SK-N-SH (cell line): Measurements from ENCODE around the gene SCNN1A. TPM values are rescaled to one million over a fixed set of nuclear protein-coding genes. Genes with fewer than 3 reads are reported as not detected.

Experiments used
- CTCF ChIA-PET: fragments of 300-600, 350-600 bp; formaldehyde crosslinking; extraction: SDS; loops from one replicate; lab custom pipeline; 2021; lab: Yijun Ruan, JAX
- POLR2A ChIA-PET: fragments of 350-600 bp; sonication (Branson Sonifier 250); formaldehyde crosslinking; extraction: SDS; loops from one replicate; lab custom pipeline; 2020; ENCODE audit warnings: antibody characterized with exemption, inconsistent platforms; lab: Yijun Ruan, JAX
- DNase-seq: peaks from one replicate; pipeline ENCODE4 v3.0.0; 2012
- H2AFZ ChIP-seq: fragments of 200-600 bp; sonication (generic); 2 replicates; pipeline ENCODE4 v1.8.1; 2016; ENCODE audit warnings: antibody characterized with exemption, mild to moderate bottlenecking, low read depth
- H3F3A ChIP-seq: fragments of 200-600 bp; sonication (generic); replicated peaks from 2 replicates; pipeline ENCODE3; 2016; ENCODE audit warnings: antibody characterized with exemption, mild to moderate bottlenecking; ENCODE audit not compliant: insufficient read depth
- H3K27ac ChIP-seq, 2 experiments: fragments of 200-500 bp in 1 of 2; fragments of 200-600 bp in 1 of 2; sonication (Bioruptor generic) in 1 of 2; sonication (generic), shearing (Covaris generic) in 1 of 2; 2 replicates each; pipeline versions ENCODE4 v1.5.1 to v1.6.1; 2014 to 2016; ENCODE audit warnings: low read depth in 2 of 2, inconsistent platforms in 1 of 2, low read length in 1 of 2, mild to moderate bottlenecking in 1 of 2, mixed read lengths in 1 of 2
- H3K27me3 ChIP-seq: fragments of 200-600 bp; sonication (generic), shearing (Covaris generic); 2 replicates; pipeline ENCODE4 v1.6.1; 2016; ENCODE audit warnings: mixed run types; ENCODE audit not compliant: insufficient read depth
- H3K36me3 ChIP-seq, 2 experiments: fragments of 200-500 bp in 1 of 2; fragments of 200-600 bp in 1 of 2; sonication (Bioruptor generic) in 1 of 2; sonication (generic) in 1 of 2; replicated peaks in 1 of 2; 2 replicates each; pipeline versions ENCODE3 to v1.5.1; 2014 to 2016; ENCODE audit warnings: low read length in 1 of 2, mild to moderate bottlenecking in 1 of 2; ENCODE audit not compliant: insufficient read depth in 2 of 2, control insufficient read depth in 1 of 2
- H3K4me1 ChIP-seq, 2 experiments: fragments of 200-500 bp in 1 of 2; fragments of 200-600 bp in 1 of 2; sonication (Bioruptor generic) in 1 of 2; sonication (generic), shearing (Covaris generic) in 1 of 2; 2 replicates each; pipeline versions ENCODE4 v1.5.1 to v1.6.1; 2014 to 2016; ENCODE audit warnings: low read depth in 1 of 2, low read length in 1 of 2, mixed run types in 1 of 2; ENCODE audit not compliant: insufficient read depth in 2 of 2, control insufficient read depth in 1 of 2
- H3K4me2 ChIP-seq: fragments of 200-600 bp; sonication (generic), shearing (Covaris generic); 2 replicates; pipeline ENCODE4 v1.6.1; 2017; ENCODE audit warnings: mixed run types
- H3K4me3 ChIP-seq, 2 experiments: fragments of 200-500 bp in 1 of 2; fragments of 200-600 bp in 1 of 2; sonication (Bioruptor generic) in 1 of 2; sonication (generic), shearing (Covaris generic) in 1 of 2; 2 replicates each; pipeline versions ENCODE4 v1.5.1 to v1.8.1; 2014 to 2016; ENCODE audit warnings: low read depth in 2 of 2, inconsistent platforms in 1 of 2, low read length in 1 of 2, mild to moderate bottlenecking in 1 of 2, mixed read lengths in 1 of 2, moderate library complexity in 1 of 2
- H3K79me2 ChIP-seq: fragments of 200-600 bp; sonication (generic); 2 replicates; pipeline ENCODE4 v1.8.1; 2017; ENCODE audit warnings: mild to moderate bottlenecking; ENCODE audit not compliant: insufficient read depth
- H3K9ac ChIP-seq: fragments of 200-600 bp; sonication (generic); 2 replicates; pipeline ENCODE4 v1.6.1; 2017; ENCODE audit warnings: mixed run types
- H3K9me2 ChIP-seq: fragments of 200-600 bp; sonication (generic); 2 replicates; pipeline ENCODE4 v1.6.1; 2017; ENCODE audit warnings: mixed run types
- H3K9me3 ChIP-seq: fragments of 200-600 bp; sonication (generic); 2 replicates; pipeline ENCODE4 v1.6.1; 2017; ENCODE audit warnings: mixed run types, mild to moderate bottlenecking, moderate library complexity
- H4K20me1 ChIP-seq: fragments of 200-600 bp; sonication (generic); 2 replicates; pipeline ENCODE4 v1.6.1; 2017; ENCODE audit warnings: mild to moderate bottlenecking, mixed run types; ENCODE audit not compliant: insufficient read depth
- ELF1 ChIP-seq: IDR thresholded peaks from 2 replicates; pipeline ENCODE4 v1.4.0; 2012
- EZH2phosphoT487 ChIP-seq: fragments of 200-600 bp; sonication (generic); IDR thresholded peaks from 2 replicates; pipeline ENCODE4 v1.6.1; 2017; ENCODE audit warnings: low read depth, mixed run types, mild to moderate bottlenecking, antibody characterized with exemption, moderate library complexity, borderline replicate concordance
- MAX ChIP-seq: IDR thresholded peaks from 2 replicates; pipeline ENCODE4 v1.4.0; 2012; ENCODE audit warnings: low read depth
- MEF2A ChIP-seq: IDR thresholded peaks from 2 replicates; pipeline ENCODE4 v1.4.0; 2012; ENCODE audit warnings: low read depth, borderline replicate concordance
- NFIC ChIP-seq: IDR thresholded peaks from 2 replicates; pipeline ENCODE4 v1.4.0; 2012; ENCODE audit warnings: borderline replicate concordance
- NRF1 ChIP-seq: IDR thresholded peaks from 2 replicates; pipeline ENCODE4 v1.6.1; 2012; ENCODE audit warnings: low read depth, mild to moderate bottlenecking, low read length
- PBX3 ChIP-seq: IDR thresholded peaks from 2 replicates; pipeline ENCODE4; 2012
- POLR2AphosphoS5 ChIP-seq: IDR thresholded peaks from 2 replicates; pipeline ENCODE4 v1.6.1; 2012; ENCODE audit warnings: low read depth, low read length
- RCOR1 ChIP-seq: fragments of 150-350 bp; IDR thresholded peaks from 2 replicates; pipeline ENCODE4 v1.6.1; 2017; ENCODE audit warnings: antibody characterized with exemption, low read length
- REST ChIP-seq: IDR thresholded peaks from 2 replicates; pipeline ENCODE4 v1.6.1; 2012; ENCODE audit warnings: mild to moderate bottlenecking, low read depth, low read length, moderate library complexity
- RFX5 ChIP-seq: IDR thresholded peaks from 2 replicates; pipeline ENCODE4 v1.6.1; 2012; ENCODE audit warnings: mild to moderate bottlenecking, improper control_type of control experiment, low read length
- SIN3A ChIP-seq: IDR thresholded peaks from 2 replicates; pipeline ENCODE4 v1.6.1; 2012; ENCODE audit warnings: low read depth, mild to moderate bottlenecking, low read length, moderate library complexity, borderline replicate concordance
- TCF12 ChIP-seq: IDR thresholded peaks from 2 replicates; pipeline ENCODE4 v1.4.0; 2012
- TEAD4 ChIP-seq: IDR thresholded peaks from 2 replicates; pipeline ENCODE4 v1.4.0; 2012; ENCODE audit warnings: mild to moderate bottlenecking, borderline replicate concordance; ENCODE audit not compliant: insufficient read depth
- USF1 ChIP-seq: IDR thresholded peaks from 2 replicates; pipeline ENCODE4 v1.4.0; 2012; ENCODE audit warnings: low read depth, borderline replicate concordance
- WGBS: methylation state at CpG from one replicate; pipeline ENCODE4 v1.1.6; 2017; ENCODE audit warnings: low lambda C conversion rate; 5-methylcytosine and 5-hydroxymethylcytosine counted together
- polyA plus RNA-seq, 3 experiments: library from polyadenylated mRNA; depleted of rRNA; stranded (reverse); fragments of >200 nt; gene quantifications; 2 replicates each; pipeline ENCODE4 v1.2.3, GENCODE V29; 2012
- TF ChIP-seq, protein P1 (sequence below): fragments of 200-600 bp; sonication (generic); IDR thresholded peaks from 2 replicates; pipeline ENCODE4 v1.6.1; 2017; ENCODE audit warnings: antibody characterized with exemption, mild to moderate bottlenecking, moderate library complexity
- TF ChIP-seq, protein P2 (sequence below): fragments of 150-350 bp; IDR thresholded peaks from 2 replicates; pipeline ENCODE4 v1.6.1; 2016; ENCODE audit warnings: mild to moderate bottlenecking, low read depth, low read length

Gene SCNN1A
- polyA plus RNA-seq, 1 of the 3 experiments (the other 2 are of a cell fraction): 1.6 TPM

- Histone ChIP-seq H3K27ac (no peak overlapping the region), H3K4me1 (no peaks in the 10 kb centered on the region), H3K9me2 (no peaks in the 10 kb centered on the region), H3K9me3 (no peaks in the 10 kb centered on the region), H3F3A (no peaks in the 10 kb centered on the region), H3K36me3 (no peaks in the 10 kb centered on the region), H4K20me1 (no peaks in the 10 kb centered on the region), H2AFZ (no peak overlapping the region), H3K4me3 (no peak overlapping the region), H3K9ac (no peak overlapping the region), H3K79me2 (no peaks in the 10 kb centered on the region), H3K27me3 (no peaks in the 10 kb centered on the region), H3K4me2 (no peak overlapping the region)
- ChIA-PET POLR2A (no interaction called here), CTCF (interaction anchor here (1.2 kb wide), 1 partner anchor 18 kb away, joined by 4 read pairs; no protein-coding TSS in a partner anchor)
- DNase-seq: no peak
- 76% methylated on average over 5 of the region's 11 CpGs for WGBS
- no peak for TF ChIP-seq NFIC
- TF ChIP-seq MAX: no peak
- no peak for TF ChIP-seq TCF12
- TF ChIP-seq PBX3: no peak
- no peak for TF ChIP-seq MEF2A
- TF ChIP-seq ELF1: no peak
- no peak for TF ChIP-seq USF1
- no peak for TF ChIP-seq REST
- TF ChIP-seq EZH2phosphoT487: no peak
- no peak for TF ChIP-seq RFX5
- no peak for TF ChIP-seq SIN3A
- no peak for TF ChIP-seq NRF1
- TF ChIP-seq, protein P1, sequence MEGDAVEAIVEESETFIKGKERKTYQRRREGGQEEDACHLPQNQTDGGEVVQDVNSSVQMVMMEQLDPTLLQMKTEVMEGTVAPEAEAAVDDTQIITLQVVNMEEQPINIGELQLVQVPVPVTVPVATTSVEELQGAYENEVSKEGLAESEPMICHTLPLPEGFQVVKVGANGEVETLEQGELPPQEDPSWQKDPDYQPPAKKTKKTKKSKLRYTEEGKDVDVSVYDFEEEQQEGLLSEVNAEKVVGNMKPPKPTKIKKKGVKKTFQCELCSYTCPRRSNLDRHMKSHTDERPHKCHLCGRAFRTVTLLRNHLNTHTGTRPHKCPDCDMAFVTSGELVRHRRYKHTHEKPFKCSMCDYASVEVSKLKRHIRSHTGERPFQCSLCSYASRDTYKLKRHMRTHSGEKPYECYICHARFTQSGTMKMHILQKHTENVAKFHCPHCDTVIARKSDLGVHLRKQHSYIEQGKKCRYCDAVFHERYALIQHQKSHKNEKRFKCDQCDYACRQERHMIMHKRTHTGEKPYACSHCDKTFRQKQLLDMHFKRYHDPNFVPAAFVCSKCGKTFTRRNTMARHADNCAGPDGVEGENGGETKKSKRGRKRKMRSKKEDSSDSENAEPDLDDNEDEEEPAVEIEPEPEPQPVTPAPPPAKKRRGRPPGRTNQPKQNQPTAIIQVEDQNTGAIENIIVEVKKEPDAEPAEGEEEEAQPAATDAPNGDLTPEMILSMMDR: no peak
- TF ChIP-seq TEAD4: no peak
- TF ChIP-seq, protein P2, sequence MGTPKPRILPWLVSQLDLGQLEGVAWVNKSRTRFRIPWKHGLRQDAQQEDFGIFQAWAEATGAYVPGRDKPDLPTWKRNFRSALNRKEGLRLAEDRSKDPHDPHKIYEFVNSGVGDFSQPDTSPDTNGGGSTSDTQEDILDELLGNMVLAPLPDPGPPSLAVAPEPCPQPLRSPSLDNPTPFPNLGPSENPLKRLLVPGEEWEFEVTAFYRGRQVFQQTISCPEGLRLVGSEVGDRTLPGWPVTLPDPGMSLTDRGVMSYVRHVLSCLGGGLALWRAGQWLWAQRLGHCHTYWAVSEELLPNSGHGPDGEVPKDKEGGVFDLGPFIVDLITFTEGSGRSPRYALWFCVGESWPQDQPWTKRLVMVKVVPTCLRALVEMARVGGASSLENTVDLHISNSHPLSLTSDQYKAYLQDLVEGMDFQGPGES: no peak
- no peak for TF ChIP-seq RCOR1
- TF ChIP-seq POLR2AphosphoS5: no peak
These were observed 10.7 kb upstream of the SCNN1A start for GRCh38 chr12:6386038-6386437.
